Measurements from ENCODE around the gene ADGRA1.

- TF ChIP-seq CTCF (IDR thresholded peaks at IDR 0.05) (no peak), POLR2A (IDR thresholded peaks at IDR 0.05) (no peak)
These were observed 54.2 kb downstream of the ADGRA1 start for GRCh38 chr10:133141958-133142340.
